CD4-positive, alpha-beta T cell (primary cell): Measurements from ENCODE around the gene GRM2. TPM values are rescaled to one million over a fixed set of nuclear protein-coding genes. Genes with fewer than 3 reads are reported as not detected.

Experiments used
- ATAC-seq: fragments of 200-7000 bp; cut with Tn5 transposase; one replicate; pipeline ENCODE4 v1.10.0; 2022; ENCODE audit warnings: mild to moderate bottlenecking; ENCODE audit not compliant: poor library complexity
- CTCF ChIA-PET: fragments of 350-600 bp; sonication (Branson Sonifier 250); formaldehyde crosslinking; loops from one replicate; lab custom pipeline; 2021; ENCODE audit warnings: antibody characterized with exemption, inconsistent platforms; lab: Charles Lee
- POLR2A ChIA-PET: fragments of 350-600 bp; sonication (Branson Sonifier 250); formaldehyde crosslinking; loops from one replicate; lab custom pipeline; 2021; ENCODE audit warnings: antibody characterized with exemption, inconsistent platforms; lab: Charles Lee
- DNase-seq, 14 experiments: peaks; one replicate each; pipeline ENCODE4 v3.0.0-alpha.2; 2013 to 2020; ENCODE audit warnings: mixed read lengths in 2 of 14
- H3K27ac ChIP-seq, 2 donors: one replicate each; pipeline versions ENCODE4 v1.5.1 to v1.7.0; 2013; ENCODE audit warnings: low read length in 2 of 2, low read depth in 1 of 2, mild to moderate bottlenecking in 1 of 2
- H3K27me3 ChIP-seq, 2 experiments: 1 replicate in 1 of 2; 2 replicates in 1 of 2; pipeline versions ENCODE4 v1.6.1 to v1.7.0; 2013; ENCODE audit warnings: low read length in 2 of 2, control low read depth in 1 of 2, mild to moderate bottlenecking in 1 of 2, moderate library complexity in 1 of 2; ENCODE audit not compliant: insufficient read depth in 2 of 2, control insufficient read depth in 1 of 2
- H3K36me3 ChIP-seq: one replicate; pipeline ENCODE4 v1.6.1; 2013; ENCODE audit warnings: low read length, control low read depth; ENCODE audit not compliant: insufficient read depth
- H3K4me1 ChIP-seq: one replicate; pipeline ENCODE4 v1.6.1; 2013; ENCODE audit warnings: low read length, control low read depth; ENCODE audit not compliant: insufficient read depth
- H3K4me3 ChIP-seq: one replicate; pipeline ENCODE4 v1.5.1; 2013; ENCODE audit warnings: mild to moderate bottlenecking, low read length, moderate library complexity
- H3K9me3 ChIP-seq, 2 experiments: 1 replicate in 1 of 2; 2 replicates in 1 of 2; pipeline versions ENCODE4 v1.6.1 to v1.7.0; 2013; ENCODE audit warnings: low read length in 2 of 2, mild to moderate bottlenecking in 2 of 2, control low read depth in 1 of 2, moderate library complexity in 1 of 2; ENCODE audit not compliant: control insufficient read depth in 1 of 2, insufficient read depth in 1 of 2
- H3K27ac Mint-ChIP-seq: one replicate; pipeline ENCODE4 v1.8.0; 2020; ENCODE audit warnings: mixed read lengths
- H3K27me3 Mint-ChIP-seq: one replicate; pipeline ENCODE4 v1.8.0; 2021; ENCODE audit warnings: mixed read lengths
- H3K36me3 Mint-ChIP-seq: one replicate; pipeline ENCODE4 v1.8.0; 2021; ENCODE audit warnings: low read depth, mixed read lengths
- H3K4me1 Mint-ChIP-seq: one replicate; pipeline ENCODE4 v1.8.0; 2021; ENCODE audit warnings: low read depth, mixed read lengths
- H3K4me3 Mint-ChIP-seq: one replicate; pipeline ENCODE4 v1.8.0; 2020; ENCODE audit warnings: mild to moderate bottlenecking, mixed read lengths
- H3K9me3 Mint-ChIP-seq: one replicate; pipeline ENCODE4 v1.8.0; 2020; ENCODE audit warnings: mixed read lengths
- intact Hi-C, 2 experiments: fragments of 100-400 bp; cut with DNase I in 1 of 2; cut with micrococcal nuclease in 1 of 2; formaldehyde crosslinking; loops; one replicate each; pipeline versions ENCODE4 v1.15.1 to v1.9.0; 2023 to 2025; cut with DNase I, micrococcal nuclease
- total RNA-seq, 174 experiments: library from RNA in 2 of 174; stranded (reverse) in 2 of 174; gene quantifications; one replicate each; pipeline ENCODE4 v1.2.3 and lab custom pipeline; 2021 to 2026
- TF ChIP-seq, protein P1 (sequence below): fragments of 200-600 bp; IDR thresholded peaks from one replicate; pipeline ENCODE4 v1.8.0; 2022; ENCODE audit warnings: antibody characterized with exemption, mild to moderate bottlenecking

GRM2 gene
- total RNA-seq, 2 experiments from 2014 or later, result 4.1 to 4.2 TPM

DNA sequence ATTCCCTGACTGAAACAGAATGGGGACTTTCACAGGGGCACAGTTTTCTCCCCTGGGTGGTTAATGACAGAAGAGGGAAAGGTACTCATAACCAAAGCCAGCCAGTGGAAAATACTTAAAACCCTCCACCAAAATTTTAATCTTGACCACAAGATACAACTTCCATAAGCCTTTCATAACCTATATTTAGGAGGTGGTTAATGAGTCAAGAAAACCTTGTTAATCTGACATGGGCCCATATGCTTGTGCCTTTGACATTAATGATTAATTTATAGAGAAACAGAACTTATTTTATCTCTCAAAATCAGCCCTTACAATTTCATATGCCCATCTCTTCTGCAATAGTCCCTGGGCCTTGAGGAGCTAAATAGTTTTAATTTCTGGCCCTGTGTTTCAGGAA lies 41.0 kb downstream of the GRM2 start:
- Histone ChIP-seq H3K4me1 (no peaks in the 10 kb centered on the region), H3K9me3 (no peaks in the 10 kb centered on the region), H3K36me3 (no peaks in the 10 kb centered on the region), H3K27ac (no peak overlapping the region), H3K27me3 (no peaks in the 10 kb centered on the region), H3K4me3 (no peak overlapping the region)
- TF ChIP-seq, protein P1, sequence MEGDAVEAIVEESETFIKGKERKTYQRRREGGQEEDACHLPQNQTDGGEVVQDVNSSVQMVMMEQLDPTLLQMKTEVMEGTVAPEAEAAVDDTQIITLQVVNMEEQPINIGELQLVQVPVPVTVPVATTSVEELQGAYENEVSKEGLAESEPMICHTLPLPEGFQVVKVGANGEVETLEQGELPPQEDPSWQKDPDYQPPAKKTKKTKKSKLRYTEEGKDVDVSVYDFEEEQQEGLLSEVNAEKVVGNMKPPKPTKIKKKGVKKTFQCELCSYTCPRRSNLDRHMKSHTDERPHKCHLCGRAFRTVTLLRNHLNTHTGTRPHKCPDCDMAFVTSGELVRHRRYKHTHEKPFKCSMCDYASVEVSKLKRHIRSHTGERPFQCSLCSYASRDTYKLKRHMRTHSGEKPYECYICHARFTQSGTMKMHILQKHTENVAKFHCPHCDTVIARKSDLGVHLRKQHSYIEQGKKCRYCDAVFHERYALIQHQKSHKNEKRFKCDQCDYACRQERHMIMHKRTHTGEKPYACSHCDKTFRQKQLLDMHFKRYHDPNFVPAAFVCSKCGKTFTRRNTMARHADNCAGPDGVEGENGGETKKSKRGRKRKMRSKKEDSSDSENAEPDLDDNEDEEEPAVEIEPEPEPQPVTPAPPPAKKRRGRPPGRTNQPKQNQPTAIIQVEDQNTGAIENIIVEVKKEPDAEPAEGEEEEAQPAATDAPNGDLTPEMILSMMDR, result no peak
- Mint-ChIP-seq H3K36me3 (no peaks in the 10 kb centered on the region), H3K27ac (no peak overlapping the region), H3K9me3 (no peaks in the 10 kb centered on the region), H3K4me1 (peaks cover 7% of the 10 kb centered on the region), H3K4me3 (no peak overlapping the region), H3K27me3 (no peaks in the 10 kb centered on the region)
- ATAC-seq, result no peak
- POLR2A ChIA-PET, result no interaction called here
- CTCF ChIA-PET, result no interaction called here
- intact Hi-C loops, result no loop called here
- DNase-seq, result no peak

DNA sequence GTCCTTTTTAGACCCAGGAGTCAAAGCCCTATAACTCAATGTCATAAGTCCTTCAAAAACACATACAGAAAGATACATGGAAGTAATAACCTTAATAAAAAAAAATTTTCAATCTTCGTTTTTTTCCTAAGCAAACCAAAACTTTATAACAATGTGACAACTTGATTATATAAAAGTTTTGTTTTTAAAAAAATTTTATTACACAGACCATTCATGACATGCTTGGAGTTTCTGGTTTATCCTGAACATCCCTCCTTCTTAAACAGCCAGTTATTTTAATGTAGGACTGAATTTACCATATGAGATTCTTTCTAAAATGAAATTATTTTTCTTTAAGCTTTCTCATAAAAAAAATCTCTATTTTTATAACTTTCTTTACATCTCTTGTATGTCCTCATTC lies 41.5 kb downstream of the GRM2 start:
- H3K27me3 Mint-ChIP-seq, result no peaks in the 10 kb centered on the region
- Histone ChIP-seq H3K27ac (no peak overlapping the region), H3K9me3 (no peaks in the 10 kb centered on the region), H3K27me3 (no peaks in the 10 kb centered on the region), H3K4me1 (no peaks in the 10 kb centered on the region), H3K4me3 (no peak overlapping the region), H3K36me3 (no peaks in the 10 kb centered on the region)
- no peak for ATAC-seq
- H3K4me3 Mint-ChIP-seq, result no peak overlapping the region
- DNase-seq, result no peak
- ChIA-PET CTCF (interaction anchor here (0.6 kb wide), 1 partner anchor 1990 kb away, joined by 3 read pairs; no protein-coding TSS in a partner anchor), POLR2A (no interaction called here)
- H3K27ac Mint-ChIP-seq, result no peak overlapping the region
- intact Hi-C loops, result no loop called here
- no peaks in the 10 kb centered on the region for H3K9me3 Mint-ChIP-seq
- no peaks in the 10 kb centered on the region for H3K36me3 Mint-ChIP-seq
- TF ChIP-seq, protein P1, result no peak
- peaks cover 7% of the 10 kb centered on the region for H3K4me1 Mint-ChIP-seq

DNA sequence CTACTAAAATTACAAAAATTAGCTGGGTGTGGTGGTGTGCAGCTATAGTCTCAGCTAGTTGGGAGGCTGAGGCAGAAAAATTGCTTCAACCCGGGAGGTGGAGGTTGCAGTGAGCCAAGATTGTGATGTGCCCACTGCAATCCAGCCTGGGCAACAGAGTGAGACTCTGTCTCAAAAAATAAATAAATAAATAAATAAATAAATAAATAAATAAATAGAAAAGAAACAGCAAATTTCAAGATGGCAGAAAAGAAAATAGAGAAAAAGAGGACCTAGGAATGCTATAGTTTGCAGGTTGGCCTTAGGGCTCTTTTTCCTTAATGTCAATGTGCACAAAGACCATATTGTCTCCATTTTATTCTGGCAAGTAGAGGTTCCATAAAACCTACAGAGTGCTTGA lies 44.0 kb downstream of the GRM2 start:
- intact Hi-C loops, result no loop called here
- TF ChIP-seq, protein P1, result no peak
- H3K27me3 Mint-ChIP-seq, result no peaks in the 10 kb centered on the region
- Histone ChIP-seq H3K27ac (no peak overlapping the region), H3K4me3 (no peak overlapping the region), H3K9me3 (no peaks in the 10 kb centered on the region), H3K4me1 (no peaks in the 10 kb centered on the region), H3K36me3 (no peaks in the 10 kb centered on the region), H3K27me3 (no peaks in the 10 kb centered on the region)
- ChIA-PET CTCF (no interaction called here), POLR2A (no interaction called here)
- peaks cover 2% of the 10 kb centered on the region for H3K9me3 Mint-ChIP-seq
- DNase-seq, result no peak
- ATAC-seq, result no peak
- peaks cover 7% of the 10 kb centered on the region for H3K4me1 Mint-ChIP-seq
- H3K36me3 Mint-ChIP-seq, result no peaks in the 10 kb centered on the region
- H3K27ac Mint-ChIP-seq, result no peak overlapping the region
- no peak overlapping the region for H3K4me3 Mint-ChIP-seq
